ENCODE measurements around the gene COL19A1.
"Not testable (repeated sequence)": the region's sequence is repeated elsewhere in the genome, so short reads cannot be mapped to it uniquely, and the experiment has no call there.

Gene COL19A1

DNA sequence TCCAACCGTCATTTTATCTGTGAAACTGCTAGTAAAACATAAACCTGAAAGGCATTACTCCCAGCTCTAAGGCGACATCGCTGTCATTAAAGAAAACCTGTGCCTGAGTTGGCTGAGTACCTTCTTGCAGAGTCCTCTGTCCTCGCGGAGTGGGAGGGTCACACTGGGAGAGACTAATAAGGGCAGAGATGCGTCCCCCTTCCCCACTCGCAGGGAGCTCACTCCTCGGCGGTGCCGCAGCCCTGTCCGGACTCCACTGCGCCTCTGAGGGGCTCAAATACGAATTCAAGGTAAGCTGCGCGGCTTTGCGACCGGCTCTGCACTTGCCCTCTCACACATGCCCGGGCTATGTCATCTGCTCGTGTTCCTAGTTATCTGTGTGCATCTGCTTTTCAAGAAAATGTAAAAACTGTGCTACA is at the start of gene COL19A1:
COL19A1 (plus strand) TSS at position 206 of the 419 bp plus-strand sequence. CDS start 13,012 bp downstream, outside the sequence.
- ATAC-seq (peak; percentile 24), DNase-seq (peak; percentile 41)

DNA sequence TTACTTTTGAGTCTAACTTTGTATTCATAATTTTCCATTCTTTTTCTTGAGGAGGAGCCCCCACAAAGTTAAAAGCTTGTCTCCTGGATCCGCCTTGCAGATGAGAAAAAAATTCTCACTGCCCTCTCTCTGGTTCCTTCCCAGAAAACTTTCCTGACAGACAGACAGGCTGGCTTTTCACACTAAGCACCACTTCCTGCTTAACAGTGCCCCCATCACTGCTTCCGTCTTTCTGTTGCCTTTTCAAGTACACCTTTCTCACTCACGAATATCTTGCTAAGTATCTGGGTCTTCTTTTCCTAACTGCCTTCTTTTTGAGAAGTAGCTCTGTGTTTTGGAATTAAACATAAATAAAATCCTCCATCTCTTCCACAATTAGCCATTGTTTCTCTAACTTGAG is 49.8 kb upstream of the COL19A1 start:
- ATAC-seq (no peak), DNase-seq (no peak)

DNA sequence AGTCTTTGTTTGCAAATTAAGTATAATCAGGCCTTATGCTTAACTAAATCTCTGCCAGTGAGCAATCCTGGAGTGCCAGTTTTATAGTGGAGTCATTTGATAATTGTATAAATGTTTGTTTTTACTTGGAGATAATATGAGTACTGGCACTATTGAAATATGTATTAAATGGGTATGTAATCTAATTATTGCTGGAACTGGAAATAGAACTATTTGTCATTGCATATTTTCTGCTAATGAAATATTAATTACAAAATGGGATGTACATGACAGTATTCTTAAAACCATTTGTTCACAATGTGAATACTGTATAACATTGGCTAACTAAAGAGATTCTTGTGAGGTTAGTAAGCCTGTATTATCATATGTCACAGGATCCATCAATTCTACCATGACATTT is 49.0 kb upstream of the COL19A1 start:
- ATAC-seq, result no peak
- no peak for DNase-seq

DNA sequence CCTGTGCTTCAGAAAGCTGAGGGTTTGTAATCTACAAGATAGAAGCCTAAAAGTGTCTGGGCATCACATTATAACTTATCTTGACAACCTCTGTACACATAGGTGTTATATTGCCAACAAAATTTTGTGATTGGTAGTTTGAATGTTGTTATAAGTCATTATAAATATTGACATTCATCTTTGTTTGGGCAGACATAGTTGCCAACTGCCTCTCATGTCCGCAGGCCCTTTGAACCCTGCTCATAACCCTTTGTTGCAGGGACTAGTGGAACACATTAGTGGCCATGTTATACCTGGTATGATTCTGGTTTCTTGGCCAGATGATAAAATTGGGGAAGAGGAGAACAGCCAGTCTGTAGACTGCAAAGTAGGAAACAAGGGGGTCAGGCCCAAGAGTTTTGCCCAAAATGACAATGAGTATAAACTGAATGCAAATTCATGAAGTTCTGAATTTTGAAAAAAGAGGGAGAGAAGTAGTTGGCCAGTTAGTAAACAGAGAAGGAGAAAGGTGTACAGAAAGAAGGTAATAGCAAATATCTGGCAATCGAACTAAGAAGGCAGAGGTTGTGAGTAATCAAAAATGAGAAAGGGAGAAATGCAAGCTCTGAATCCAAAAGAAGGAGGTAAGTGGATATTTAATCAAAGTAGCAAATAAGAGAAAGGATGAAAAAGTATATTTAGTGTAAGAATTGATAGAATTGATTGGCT is 48.0 kb upstream of the COL19A1 start:
- ATAC-seq, result no peak
- DNase-seq, result no peak

DNA sequence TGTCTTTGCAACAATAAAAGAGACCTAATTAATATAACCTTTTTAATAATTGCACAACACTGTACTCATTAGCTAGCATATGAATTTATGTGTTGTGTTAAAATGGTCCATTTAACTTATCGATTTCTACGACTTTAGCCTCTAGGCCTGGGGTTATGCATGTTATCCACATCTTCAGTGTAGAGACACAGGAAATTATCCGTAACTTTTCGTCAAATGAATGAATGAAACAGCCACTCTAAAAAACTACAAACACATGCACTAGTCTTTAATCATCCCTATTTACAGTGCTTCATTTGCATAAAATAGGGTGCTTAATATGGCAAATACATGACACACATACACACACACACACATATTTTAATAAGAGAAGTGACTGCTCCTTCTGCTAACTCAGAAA is 47.2 kb upstream of the COL19A1 start:
- ATAC-seq, result no peak

DNA sequence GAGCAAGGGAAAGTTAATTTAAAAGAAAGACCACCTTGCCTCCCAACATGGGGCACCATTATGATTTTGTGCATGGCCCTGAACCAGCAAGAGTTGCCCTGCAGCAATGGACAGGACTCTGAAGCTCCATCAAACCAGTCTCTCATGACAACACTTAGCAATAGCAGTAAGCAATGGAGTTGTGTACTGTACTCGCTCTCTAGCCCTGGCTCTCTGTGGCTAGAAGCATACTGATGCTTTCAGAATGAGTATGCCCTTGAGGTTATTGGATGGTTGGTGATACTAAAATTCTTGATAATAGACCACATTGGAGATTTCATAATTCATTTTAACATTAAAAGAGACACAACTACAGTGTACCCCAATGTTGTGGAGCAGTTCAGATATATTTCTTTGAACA is 46.3 kb upstream of the COL19A1 start:
- peak; percentile 28 for ATAC-seq
- DNase-seq, result no peak

More for the DNA sequence above, 47.2 kb upstream of the COL19A1 start:
- DNase-seq, result no peak

DNA sequence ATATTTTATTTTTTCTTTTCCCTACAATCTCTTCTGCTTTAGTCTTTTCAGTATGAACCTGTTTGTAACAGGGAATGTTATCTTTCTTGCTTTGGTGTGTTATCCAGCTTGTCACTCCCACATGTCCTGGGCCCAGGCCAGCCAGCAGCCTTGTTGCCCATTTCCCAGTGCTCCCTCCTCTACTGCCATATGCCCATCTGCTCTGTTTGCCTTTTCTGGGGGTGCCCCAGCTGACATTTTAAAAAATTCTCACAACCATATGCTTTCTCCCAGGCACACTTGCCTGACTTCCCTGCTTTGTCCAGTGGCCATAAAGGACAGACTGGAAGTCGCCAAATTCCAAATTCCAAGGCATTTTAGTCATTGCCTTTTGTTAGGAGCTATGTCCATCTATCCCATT is 45.9 kb upstream of the COL19A1 start:
- DNase-seq (no peak), ATAC-seq (no peak)

DNA sequence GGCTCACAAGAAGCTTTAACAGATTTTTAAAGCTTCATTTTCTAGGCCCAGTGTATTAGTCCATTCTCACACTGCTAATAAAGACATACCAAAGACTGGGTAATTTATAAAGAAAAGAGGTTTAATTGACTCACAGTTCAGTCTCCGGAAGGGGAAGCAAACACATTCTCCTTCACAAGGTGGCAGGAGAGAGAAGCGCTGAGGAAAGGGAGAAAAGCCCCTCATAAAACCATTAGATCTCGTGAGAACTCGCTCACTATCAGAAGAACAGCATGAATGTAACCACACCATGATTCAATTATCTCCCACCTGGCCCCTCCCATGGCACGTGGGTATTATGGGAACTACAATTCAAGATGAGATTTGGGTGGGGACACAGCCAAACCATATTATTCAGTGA is 42.0 kb upstream of the COL19A1 start:
- not testable (repeated sequence) for ATAC-seq, DNase-seq

DNA sequence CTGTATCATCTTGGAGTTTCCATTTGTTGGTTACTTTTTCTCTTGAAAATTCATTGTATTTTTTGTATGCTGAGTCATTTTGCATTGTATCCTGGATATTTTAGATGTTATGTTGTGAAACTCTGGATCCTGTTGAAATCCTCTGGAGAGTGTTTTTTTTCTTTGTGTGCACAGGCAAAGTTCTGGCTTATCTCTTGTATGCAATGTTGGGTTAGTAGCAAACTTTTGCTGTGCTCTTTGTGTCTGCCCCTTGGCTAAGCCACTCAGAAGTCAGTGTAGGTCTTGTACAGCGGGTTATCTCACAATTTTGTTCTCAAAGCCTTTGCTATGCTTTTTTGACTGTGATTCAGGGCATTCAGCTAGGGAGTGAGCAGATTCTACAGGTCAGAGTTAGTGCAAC is 40.5 kb upstream of the COL19A1 start:
- ATAC-seq, result no peak

DNA sequence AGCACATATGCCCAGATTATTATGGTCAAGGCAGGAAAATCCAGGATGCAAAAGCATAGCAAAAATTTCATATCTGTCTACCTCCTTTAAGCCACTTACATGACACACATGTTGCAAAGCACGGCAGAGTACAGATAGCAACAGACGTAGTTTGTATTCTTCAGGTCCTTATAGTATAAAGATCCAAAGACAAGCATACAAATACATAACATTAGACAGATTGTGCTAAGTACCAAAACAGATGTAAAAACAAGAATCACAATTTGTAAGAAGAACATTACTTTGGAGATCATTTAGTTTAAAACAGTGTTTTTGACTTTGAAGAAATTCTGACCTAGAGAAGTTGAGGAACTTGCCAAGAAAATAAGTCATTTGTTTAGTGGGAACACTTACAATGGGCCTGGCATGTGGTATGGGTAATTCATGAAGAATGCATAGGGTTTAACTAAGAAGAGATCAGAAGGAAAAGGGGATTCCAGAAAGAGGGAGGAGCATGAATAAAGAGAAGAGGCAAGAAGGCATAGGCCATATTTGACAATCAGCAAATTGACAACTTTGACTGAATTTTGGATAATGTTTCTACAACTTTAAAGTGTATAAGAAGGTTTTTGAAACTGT is 39.0 kb upstream of the COL19A1 start:
- no peak for DNase-seq
- ATAC-seq, result no peak

More for the DNA sequence above, 40.5 kb upstream of the COL19A1 start:
- DNase-seq, result no peak

DNA sequence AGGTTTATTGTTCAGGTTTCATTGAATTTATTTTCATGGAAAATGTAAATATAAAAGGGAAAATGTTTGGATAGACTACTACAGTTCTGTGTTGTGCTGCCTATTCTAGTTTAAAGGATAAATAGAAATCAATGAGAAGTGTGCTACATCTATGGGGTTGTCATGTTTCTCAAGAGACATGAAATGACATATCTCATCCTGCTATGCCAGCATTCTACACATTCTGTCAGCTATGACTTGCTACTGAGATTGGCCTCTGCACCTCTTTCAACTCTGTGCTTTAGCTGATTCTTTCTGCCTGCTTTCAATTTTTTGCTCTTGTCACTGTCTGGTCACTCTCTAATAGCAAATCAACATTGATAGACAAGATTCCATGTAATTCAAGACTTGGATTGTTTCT is 33.8 kb upstream of the COL19A1 start:
- DNase-seq (no peak), ATAC-seq (no peak)

DNA sequence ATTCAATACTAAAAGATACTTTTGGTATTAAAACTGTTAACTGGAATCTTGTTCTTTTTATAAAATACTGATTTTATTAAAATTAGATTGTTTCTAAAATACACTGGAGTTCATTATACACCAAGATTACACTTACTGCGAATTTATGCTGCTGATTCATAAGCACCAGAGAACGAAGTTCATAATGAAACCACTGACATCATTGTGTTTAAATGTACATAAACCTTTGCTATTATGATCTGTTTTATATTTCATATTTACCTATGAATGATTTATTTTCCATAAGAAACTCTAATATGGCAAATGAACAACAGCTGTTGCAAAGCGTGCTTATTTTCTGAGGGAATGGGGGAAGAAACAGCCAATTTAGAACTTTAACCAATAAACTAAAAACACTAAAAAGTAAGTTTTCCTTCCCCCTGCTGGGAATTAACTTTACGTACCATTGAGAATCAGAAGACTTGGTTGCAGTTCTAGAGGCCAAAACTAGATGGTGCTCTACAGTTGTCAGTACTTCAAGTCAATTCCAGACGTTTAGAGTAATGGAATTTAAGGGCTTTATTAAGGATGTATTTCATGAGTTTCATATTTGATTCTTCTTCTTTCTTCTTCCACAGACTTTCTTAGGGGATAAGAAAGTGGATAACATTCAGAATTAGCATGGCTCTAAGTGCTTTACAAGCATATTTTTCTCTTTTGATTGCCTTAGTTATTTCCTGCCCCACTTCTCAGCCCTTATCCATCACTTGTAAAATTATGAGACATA is 30.8 kb upstream of the COL19A1 start:
- ATAC-seq, result peak; percentile 55

DNA sequence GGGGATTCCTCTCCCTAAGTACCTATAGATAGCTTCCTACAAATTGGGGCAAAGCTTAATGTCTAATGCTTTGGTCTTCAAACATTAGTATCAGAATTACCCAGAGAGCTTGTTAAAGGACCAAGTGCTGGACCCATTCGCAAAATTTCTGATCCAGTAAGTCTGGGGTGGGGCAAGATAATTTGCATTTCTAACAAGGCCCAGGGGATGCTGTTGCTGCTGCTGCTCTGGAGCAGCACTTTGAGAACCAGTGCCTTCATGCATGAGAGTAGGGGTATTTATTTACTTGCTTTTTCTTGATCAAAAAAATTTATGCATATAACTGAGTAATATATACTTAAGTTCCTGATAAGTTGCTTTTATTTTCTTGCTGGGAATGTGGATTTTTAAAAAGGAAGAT is 24.5 kb upstream of the COL19A1 start:
- no peak for DNase-seq
- ATAC-seq, result no peak

More for the DNA sequence above, 30.8 kb upstream of the COL19A1 start:
- DNase-seq, result no peak

DNA sequence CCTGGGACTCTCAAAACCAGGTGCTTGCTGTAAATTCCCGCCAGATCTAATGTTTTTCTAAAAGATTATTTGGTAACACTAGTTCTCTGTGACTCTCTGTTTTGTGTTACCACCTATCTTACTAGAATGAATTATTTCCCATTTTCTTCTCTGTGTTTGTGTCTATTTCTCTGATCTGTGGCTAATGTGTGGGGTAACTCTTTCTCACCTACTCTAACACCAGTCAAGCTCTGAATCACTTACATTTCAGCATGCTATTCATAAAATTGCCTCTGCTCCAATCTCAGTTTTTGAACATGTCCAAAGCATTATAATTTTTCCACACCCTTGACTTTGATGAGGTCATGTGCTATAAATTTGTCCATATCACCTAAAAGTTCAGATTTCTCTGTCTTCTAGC is 23.2 kb upstream of the COL19A1 start:
- no peak for ATAC-seq

DNA sequence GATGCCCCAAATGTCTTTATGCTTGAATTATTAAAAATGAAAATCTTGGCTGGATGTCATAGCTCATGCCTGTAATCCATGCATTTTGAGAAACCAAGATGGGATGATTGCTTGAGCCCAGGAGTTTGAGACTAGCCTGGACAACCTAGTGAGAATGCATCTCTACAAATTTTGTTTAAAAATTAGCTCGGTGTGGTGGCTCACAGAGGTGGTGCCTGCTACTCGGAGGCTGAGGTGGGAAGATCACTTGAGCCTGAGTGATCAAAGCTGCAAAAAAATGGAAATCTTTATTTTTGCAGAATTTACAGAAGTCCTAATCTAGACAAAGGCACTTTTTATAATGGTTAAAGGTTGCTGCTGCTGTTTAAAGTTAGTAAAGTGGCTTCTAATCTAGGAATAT is 20.0 kb upstream of the COL19A1 start:
- ATAC-seq, result no peak

More for the DNA sequence above, 23.2 kb upstream of the COL19A1 start:
- no peak for DNase-seq

DNA sequence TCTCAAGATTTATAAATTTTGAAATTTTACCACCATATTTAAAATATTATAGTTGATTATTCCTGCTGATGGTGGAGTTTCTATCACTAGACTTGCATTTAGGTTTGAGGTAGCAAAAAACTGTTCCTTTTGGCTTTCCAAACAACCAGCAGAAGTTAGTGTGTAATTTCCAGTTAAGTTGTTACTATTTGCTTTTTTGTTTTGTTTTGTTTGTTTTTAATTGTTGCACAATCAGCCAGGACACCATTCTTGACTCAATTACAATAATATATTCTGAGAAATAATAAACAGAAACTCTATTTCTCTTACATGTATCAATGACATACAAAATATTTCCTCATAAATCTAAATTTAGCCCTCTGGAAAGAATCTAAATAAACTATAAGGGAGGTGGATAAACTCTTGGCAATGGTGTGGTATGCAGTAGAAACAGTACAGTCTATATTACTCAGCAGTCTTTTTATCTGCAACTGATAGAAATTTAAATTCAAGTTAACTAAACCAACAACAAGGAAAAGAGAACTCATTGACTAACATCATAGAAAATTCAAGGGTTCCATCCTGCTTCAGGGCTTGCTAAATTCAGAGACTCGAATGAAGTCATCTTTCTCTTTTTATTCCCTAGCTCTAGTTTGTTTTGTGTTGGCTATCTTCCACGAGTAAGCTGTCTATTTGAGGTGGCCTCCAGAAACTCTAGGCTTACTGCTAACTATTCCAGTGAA is 19.4 kb upstream of the COL19A1 start:
- no peak for ATAC-seq
- no peak for DNase-seq

More for the DNA sequence above, 20.0 kb upstream of the COL19A1 start:
- DNase-seq, result no peak

DNA sequence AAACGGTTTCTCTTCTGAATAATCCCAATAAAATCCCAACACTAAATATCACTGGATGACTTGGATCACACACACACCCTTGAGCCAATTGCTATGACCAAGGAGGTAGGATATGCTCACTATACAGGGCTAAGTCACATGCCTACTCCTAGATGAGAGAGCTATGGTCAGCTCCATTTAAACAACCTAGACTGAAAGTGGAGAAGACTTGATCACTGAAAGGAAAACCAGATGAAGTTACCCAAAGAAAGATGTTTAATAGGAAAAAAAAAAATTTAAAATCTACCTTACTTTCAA is 18.9 kb upstream of the COL19A1 start:
- no peak for ATAC-seq

DNA sequence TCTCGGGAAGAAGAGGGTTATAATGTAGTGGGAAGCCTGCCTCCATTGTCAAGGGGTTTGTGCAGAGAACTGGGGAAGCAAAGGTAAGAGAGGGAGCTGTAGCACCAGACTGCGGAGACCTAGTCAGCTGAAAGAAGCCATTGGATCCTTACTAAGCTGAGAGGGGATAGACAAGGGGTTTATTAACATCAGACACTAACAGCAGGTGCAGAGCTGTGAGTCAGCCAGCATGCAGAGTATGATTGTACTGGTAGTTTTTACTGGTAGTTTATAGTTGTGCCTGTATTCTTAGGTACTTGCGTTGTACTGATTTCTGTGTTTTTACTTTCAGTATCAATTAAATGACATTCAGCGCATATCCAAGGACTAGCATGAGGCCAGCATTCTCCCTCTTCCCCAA is 17.8 kb upstream of the COL19A1 start:
- DNase-seq (no peak), ATAC-seq (no peak)

More for the DNA sequence above, 18.9 kb upstream of the COL19A1 start:
- no peak for DNase-seq

DNA sequence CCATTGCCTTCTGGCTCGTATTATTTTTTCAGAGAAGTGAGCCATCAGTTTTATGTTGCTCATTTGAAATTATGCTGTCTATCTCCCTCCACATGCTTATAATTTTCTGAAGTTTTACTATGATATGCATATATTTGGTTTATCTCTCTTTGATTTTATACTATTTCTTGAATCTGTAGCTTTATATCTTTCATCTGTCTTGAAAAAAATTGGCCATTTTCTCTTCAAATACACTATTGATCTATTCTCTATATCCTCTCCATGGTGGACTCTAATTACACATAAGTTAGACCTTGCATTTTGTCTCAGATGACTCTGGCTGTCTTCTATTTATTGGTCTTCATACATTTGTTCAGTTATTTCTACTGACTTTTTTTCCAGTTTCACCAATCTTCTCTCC is 13.7 kb upstream of the COL19A1 start:
- no peak for ATAC-seq

DNA sequence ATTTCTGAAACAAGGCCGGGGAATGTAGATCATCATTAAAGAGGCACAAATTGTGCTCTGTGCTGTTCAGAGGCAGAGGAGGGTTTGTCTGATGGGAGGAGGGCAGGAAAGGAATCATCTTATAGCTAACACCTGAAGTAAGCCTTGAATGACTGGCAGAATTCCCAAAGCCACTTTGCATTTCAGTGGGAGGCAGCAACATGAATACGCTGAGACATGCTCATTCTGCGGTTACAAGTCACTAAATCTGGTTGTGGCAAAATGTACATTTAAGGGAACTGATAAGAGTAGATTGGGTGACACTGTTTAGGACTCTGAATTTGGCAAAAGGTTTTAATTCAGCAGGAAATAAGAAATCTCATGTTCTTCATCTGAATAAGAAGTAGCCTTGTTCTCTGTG is 4.4 kb upstream of the COL19A1 start:
- DNase-seq (no peak), ATAC-seq (no peak)

More for the DNA sequence above, 13.7 kb upstream of the COL19A1 start:
- DNase-seq, result no peak

DNA sequence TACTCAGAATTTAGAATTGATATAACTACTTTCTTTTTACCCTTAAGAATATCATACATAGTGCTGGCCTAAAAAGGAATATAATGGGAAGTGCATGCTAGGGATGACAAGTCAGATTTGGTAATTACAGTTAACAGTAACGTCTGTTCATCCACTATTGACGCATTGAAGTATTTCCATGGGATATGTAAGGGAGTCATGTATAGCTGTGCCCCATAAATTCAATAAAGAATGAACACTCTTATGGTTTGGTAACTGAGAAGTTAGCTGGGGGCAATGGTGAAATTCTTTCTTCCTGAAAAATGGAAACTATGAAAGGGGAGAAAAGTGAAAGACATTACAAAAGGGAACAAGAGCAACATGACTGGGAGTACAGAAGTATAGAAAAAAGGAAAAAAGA is 2.6 kb upstream of the COL19A1 start:
- no peak for DNase-seq
- ATAC-seq, result no peak

DNA sequence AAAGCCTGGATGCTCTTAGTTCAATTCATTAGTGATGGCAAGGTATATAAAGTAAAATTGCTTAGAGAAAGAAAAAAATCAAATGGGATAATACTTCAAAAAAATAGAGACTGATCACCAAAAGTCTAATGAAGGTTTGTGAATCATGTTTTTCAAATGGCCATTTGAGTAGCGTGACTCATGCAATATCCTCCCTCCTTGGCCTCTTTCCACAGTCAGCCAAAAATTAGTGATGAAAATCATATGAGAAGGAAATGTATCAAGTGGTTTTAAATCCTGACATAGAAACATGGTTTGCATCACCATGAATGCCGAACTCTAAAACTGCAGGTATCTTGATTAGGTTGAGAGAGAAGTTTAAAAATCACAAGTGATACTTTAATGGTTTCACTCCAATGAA is 1.2 kb upstream of the COL19A1 start:
- no peak for DNase-seq
- ATAC-seq, result no peak
